RWPE2 (cell line): ENCODE data around the gene HTT.
"Not testable (repeated sequence)": the region's sequence is repeated elsewhere in the genome, so short reads cannot be mapped to it uniquely, and the experiment has no call there.

Experiments
- ATAC-seq: fragments of 200-7000 bp; cut with Tn5 transposase; 3 replicates; pipeline ENCODE4 v1.9.1; 2021; ENCODE audit warnings: low read depth
- DNase-seq: peaks from one replicate; pipeline ENCODE4 v3.0.0-alpha.2; 2020; ENCODE audit warnings: low spot score
- H3K27ac ChIP-seq: fragments of 450-650 bp; 2 replicates; pipeline ENCODE4 v1.5.1; 2017; ENCODE audit warnings: mild to moderate bottlenecking; ENCODE audit not compliant: poor library complexity, severe bottlenecking
- H3K27me3 ChIP-seq: fragments of 250-450 bp; sonication (Bioruptor Pico); 2 replicates; pipeline ENCODE4 v1.5.1; 2021; ENCODE audit warnings: mild to moderate bottlenecking, moderate library complexity; ENCODE audit not compliant: insufficient read depth, poor library complexity, severe bottlenecking
- H3K36me3 ChIP-seq: fragments of 250-450 bp; sonication (Bioruptor Pico); 2 replicates; pipeline ENCODE4 v1.5.1; 2020; ENCODE audit warnings: low read depth, mild to moderate bottlenecking, moderate library complexity
- H3K4me1 ChIP-seq: fragments of 250-450 bp; sonication (Bioruptor Pico); 2 replicates; pipeline ENCODE4 v1.5.1; 2021; ENCODE audit warnings: mild to moderate bottlenecking, moderate library complexity; ENCODE audit not compliant: insufficient read depth, poor library complexity, severe bottlenecking
- H3K4me3 ChIP-seq: fragments of 250-450 bp; sonication (Bioruptor Pico); 2 replicates; pipeline ENCODE4 v1.5.1; 2021; ENCODE audit warnings: mild to moderate bottlenecking, moderate library complexity; ENCODE audit not compliant: severe bottlenecking
- H3K9me3 ChIP-seq: fragments of 250-450 bp; sonication (Bioruptor Pico); 2 replicates; pipeline ENCODE4 v1.5.1; 2021; ENCODE audit warnings: mild to moderate bottlenecking, moderate library complexity; ENCODE audit not compliant: severe bottlenecking
- TF ChIP-seq, protein P1 (sequence below): fragments of 450-650 bp; IDR thresholded peaks from one replicate; pipeline ENCODE4 v1.5.1; 2017; ENCODE audit warnings: mild to moderate bottlenecking, moderate library complexity; ENCODE audit not compliant: poor library complexity, severe bottlenecking

The HTT gene

DNA sequence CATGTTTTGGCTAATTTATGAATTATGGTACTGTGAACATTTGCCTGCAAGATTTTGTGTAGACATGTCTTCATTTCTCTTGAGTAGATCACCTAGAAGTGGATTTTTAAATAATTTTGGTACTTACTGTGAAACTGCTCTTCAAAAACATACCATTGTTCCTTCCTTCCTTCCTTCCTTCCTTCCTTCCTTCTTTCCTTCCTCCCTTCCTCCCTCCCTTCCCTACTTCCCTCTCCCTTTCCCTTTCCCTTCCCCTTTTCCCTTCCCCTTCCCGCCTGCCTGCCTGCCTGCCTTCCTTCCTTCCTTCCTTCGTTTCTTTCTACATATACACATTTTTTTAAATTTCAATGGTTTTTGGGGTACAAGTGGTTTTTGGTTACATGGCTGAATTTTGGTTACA is 63.4 kb downstream of the HTT start:
- TF ChIP-seq, protein P1, sequence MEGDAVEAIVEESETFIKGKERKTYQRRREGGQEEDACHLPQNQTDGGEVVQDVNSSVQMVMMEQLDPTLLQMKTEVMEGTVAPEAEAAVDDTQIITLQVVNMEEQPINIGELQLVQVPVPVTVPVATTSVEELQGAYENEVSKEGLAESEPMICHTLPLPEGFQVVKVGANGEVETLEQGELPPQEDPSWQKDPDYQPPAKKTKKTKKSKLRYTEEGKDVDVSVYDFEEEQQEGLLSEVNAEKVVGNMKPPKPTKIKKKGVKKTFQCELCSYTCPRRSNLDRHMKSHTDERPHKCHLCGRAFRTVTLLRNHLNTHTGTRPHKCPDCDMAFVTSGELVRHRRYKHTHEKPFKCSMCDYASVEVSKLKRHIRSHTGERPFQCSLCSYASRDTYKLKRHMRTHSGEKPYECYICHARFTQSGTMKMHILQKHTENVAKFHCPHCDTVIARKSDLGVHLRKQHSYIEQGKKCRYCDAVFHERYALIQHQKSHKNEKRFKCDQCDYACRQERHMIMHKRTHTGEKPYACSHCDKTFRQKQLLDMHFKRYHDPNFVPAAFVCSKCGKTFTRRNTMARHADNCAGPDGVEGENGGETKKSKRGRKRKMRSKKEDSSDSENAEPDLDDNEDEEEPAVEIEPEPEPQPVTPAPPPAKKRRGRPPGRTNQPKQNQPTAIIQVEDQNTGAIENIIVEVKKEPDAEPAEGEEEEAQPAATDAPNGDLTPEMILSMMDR, result no peak
- Histone ChIP-seq H3K36me3 (peaks cover 86% of the 10 kb centered on the region), H3K4me3 (no peak overlapping the region), H3K27me3 (no peaks in the 10 kb centered on the region), H3K9me3 (no peaks in the 10 kb centered on the region), H3K27ac (no peak overlapping the region), H3K4me1 (no peaks in the 10 kb centered on the region)
- DNase-seq (no peak), ATAC-seq (no peak)

DNA sequence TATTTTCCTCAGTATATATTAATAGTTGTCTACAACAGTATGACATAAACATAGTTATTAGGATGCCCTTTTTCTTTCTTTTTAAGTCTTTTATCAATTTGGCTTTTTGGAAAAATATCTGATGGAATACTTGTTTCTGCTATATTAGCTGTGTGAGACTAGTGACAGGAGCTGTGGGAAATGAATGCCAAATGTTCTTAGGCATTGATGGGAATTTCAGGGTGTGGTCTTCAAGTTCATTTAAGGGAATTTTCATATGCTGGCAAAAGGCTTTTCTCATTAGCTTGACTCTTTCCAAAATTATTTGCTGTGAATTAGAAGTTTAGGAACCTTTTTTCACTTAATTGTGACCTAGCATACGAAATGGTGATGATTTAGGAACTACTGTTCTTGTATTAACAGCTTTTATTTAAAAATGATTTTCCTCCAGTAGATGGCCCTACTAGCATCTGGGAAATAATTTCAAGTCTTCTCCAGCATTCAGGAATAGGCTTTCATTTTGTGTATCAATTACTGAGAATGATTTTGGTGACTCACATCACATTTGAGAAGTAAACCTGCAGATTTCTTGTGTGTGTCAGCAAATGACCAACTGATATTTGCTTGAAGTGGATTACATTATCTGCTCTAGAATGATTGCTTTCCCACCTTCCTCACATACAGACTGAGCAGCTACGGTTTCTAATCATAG is 70.9 kb downstream of the HTT start:
- Histone ChIP-seq H3K27ac (no peak overlapping the region), H3K27me3 (no peaks in the 10 kb centered on the region), H3K9me3 (no peaks in the 10 kb centered on the region), H3K4me3 (no peak overlapping the region), H3K4me1 (no peaks in the 10 kb centered on the region), H3K36me3 (peaks cover 85% of the 10 kb centered on the region)
- TF ChIP-seq, protein P1, result peak; percentile 33
- ATAC-seq (no peak), DNase-seq (no peak)

DNA sequence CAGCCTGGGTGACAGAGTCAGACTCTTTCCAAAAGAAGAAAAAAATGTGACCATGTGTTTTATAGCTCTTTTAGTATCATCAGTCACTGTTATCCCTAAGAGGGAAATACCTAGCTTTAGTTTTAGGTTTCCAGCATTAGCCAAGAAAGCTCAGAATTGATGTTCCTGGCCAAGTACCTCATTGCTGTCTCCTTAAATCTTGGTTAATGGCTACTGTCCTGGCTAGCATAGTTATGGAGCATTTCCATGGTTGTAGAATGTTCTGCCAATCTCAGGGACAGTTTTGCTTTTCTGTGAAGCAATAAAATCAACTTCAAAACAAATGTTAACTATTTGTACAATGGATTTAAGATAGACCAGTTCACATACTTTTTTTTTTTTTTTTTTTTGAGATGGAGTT is 74.4 kb downstream of the HTT start:
- Histone ChIP-seq H3K27me3 (no peaks in the 10 kb centered on the region), H3K27ac (no peak overlapping the region), H3K36me3 (peaks cover 73% of the 10 kb centered on the region), H3K4me1 (no peaks in the 10 kb centered on the region), H3K9me3 (no peaks in the 10 kb centered on the region), H3K4me3 (no peak overlapping the region)
- TF ChIP-seq, protein P1, result no peak
- no peak for ATAC-seq
- DNase-seq, result no peak

DNA sequence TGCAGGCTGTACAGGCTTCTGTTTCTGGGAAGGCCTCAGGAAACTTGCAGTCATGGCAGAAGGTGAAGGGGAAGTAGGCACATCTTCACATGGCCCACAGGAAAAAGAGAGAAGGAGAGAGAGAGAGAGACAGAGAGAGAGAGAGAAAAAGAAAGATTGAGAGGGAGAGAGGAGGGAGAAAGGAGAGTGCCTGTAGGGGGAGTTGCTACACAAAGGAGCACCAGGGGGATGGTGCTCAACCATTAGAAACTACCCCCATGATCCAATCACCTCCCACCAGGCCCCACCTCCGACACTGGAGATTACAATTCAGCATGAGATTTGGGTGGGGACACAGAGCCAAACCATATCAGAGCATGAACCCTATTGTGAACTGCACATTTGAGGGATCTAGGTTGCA is 76.8 kb downstream of the HTT start:
- DNase-seq, H3K27me3 ChIP-seq, ATAC-seq, H3K27ac ChIP-seq, H3K4me1 ChIP-seq, H3K9me3 ChIP-seq, H3K4me3 ChIP-seq: not testable (repeated sequence)
- peaks cover 67% of the 10 kb centered on the region for H3K36me3 ChIP-seq

DNA sequence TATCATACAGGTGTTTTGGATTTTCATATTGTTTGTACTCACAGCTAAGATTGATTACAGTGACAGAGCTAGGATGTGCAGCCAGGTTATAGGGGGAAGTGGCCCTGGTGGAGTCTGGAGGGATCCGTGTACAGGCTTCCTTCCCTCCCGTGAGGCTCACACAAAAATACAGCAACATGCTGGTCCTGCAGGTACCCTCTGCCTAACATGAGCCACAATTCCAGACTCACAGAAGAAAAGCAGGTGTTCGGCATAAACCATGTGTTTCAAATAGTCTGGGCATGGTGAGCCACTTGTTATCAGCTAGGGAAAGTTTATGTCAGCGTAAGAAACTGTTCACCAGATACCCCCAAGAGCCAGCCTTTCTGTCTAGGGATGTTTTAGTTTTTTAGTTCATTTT is 82.9 kb downstream of the HTT start:
- TF ChIP-seq, protein P1, result no peak
- H3K9me3 ChIP-seq, result peaks cover 2% of the 10 kb centered on the region
- ATAC-seq (no peak), DNase-seq (no peak)
- no peak overlapping the region for H3K4me3 ChIP-seq
- H3K4me1 ChIP-seq, result no peaks in the 10 kb centered on the region
- peaks cover 77% of the 10 kb centered on the region for H3K36me3 ChIP-seq
- no peaks in the 10 kb centered on the region for H3K27me3 ChIP-seq
- H3K27ac ChIP-seq, result no peak overlapping the region
